Measurements from ENCODE around the gene CHTF18. TPM values are rescaled to one million over a fixed set of nuclear protein-coding genes. Genes with fewer than 3 reads are reported as not detected.

The CHTF18 gene
- polyA plus RNA-seq, 3 donors, result 16.0 to 21.1 (median 16.5) TPM

DNA sequence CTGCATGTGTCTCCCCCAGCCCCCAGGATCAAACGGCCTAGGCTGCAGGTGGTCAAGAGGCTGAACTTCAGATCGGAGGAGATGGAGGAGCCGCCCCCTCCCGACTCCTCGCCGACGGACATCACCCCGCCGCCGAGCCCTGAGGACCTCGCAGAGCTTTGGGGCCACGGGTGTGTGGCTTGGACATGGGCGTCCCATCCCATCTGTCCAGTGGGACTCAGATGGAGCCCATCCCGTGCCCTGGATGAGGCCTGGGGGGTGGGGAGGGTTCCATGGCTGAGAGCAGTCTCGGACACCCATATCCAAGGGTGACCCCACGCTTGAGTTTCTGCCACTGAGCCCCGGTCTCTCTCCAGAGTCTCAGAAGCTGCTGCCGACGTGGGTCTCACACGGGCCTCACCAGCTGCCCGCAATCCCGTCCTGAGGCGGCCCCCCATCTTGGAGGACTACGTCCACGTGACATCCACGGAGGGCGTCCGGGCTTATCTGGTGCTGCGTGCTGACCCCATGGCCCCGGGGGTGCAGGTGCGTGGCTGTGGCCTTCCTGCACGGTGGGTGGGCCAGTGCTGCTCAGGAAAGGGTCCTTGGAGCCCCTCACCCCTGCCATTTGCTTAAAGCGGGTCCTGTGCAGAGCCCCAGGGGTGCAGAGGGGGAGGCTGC lies 901 bp downstream of the CHTF18 start:
- no peak for DNase-seq (ENCODE audit: low read depth in 3 of 3, low spot score in 2 of 3)

DNA sequence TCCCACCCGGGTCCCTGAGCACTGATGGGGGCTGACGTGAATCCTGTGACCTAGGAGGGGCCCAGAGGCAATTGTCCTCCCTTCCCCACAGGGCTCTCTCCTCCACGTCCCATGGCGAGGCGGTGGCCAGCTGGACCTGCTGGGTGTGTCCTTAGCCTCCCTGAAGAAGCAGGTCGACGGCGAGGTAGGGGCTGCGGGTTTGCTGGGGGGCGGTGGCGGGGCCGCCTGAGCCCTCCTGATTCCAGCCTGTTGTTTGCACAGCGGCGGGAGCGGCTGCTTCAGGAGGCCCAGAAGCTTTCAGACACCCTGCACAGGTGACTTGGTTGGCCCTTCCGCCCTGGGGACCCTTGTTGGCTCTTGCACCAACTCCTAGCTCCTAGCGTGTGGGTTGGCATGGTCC lies 1.7 kb downstream of the CHTF18 start:
- no peak for DNase-seq (ENCODE audit: low read depth in 3 of 3, low spot score in 2 of 3)

DNA sequence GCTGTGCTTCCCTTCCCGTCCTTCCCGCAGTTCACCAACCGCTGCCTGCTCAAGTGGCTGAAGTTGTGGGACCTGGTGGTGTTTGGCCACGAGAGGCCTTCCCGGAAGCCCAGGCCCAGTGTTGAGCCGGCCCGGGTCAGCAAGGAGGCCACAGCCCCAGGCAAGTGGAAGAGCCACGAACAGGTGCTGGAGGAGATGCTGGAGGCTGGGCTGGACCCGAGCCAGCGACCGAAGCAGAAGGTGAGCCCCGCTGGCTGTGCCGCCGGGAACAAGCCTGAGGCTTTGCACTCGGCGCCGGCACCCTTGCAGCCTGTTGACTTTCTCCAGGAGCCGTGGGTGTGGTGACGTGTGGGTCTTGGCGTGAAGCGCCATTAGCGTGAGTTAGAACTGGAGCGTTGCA lies 2.7 kb downstream of the CHTF18 start:
- no peak for DNase-seq (ENCODE audit: low read depth in 3 of 3, low spot score in 2 of 3)

DNA sequence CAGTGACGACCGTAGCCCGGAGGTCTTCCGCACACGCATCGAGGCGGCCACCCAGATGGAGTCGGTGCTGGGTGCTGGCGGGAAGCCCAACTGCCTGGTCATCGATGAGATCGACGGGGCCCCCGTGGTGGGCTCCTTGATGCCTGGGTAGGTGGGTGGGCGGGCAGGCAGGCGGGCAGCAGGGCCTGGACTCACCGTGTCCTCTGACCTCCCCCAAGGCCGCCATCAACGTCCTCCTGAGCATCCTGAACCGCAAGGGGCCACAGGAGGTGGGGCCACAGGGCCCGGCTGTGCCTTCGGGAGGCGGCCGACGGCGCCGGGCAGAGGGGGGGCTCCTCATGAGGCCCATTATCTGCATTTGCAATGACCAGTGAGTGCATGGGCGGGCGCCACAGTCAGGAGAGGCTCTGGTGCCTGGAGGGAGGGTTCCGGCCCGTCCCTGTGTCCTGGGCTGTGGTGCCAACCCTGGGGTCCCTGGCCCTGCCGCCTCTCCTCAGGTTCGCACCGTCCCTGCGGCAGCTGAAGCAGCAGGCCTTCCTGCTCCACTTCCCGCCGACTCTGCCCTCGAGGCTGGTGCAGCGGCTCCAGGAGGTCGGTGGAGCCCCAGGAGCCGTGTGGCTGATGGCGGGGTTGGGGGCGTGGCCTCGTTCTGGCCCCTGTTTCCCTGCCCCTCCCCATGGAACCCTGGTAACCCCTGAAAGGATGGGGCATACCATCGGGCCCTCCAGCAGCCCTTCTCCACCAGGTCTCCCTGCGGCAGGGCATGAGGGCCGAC lies 4.0 kb downstream of the CHTF18 start:
- no peak for DNase-seq (ENCODE audit: low read depth in 3 of 3, low spot score in 2 of 3)

DNA sequence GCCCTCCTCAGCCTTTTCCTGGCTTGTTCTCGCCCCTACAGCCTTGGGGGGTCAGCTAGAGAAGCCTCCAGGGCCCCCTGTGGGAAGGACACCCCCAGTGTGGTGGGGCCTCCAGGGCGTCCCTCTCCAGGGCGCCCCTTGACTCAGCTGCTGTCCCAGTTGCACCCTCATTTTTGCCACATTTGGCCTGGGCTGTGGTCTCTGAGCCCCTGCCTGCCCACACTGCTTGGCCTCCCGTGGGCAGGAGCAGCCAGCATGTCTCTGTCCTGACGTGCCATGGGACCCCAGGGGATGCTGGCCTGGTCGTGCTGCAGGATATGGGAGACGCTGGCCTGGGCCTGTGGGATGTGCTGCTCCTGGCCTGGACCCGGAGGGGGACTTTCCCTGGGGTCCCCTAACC lies 5.0 kb downstream of the CHTF18 start:
- DNase-seq (ENCODE audit: low read depth in 3 of 3, low spot score in 2 of 3), result no peak

DNA sequence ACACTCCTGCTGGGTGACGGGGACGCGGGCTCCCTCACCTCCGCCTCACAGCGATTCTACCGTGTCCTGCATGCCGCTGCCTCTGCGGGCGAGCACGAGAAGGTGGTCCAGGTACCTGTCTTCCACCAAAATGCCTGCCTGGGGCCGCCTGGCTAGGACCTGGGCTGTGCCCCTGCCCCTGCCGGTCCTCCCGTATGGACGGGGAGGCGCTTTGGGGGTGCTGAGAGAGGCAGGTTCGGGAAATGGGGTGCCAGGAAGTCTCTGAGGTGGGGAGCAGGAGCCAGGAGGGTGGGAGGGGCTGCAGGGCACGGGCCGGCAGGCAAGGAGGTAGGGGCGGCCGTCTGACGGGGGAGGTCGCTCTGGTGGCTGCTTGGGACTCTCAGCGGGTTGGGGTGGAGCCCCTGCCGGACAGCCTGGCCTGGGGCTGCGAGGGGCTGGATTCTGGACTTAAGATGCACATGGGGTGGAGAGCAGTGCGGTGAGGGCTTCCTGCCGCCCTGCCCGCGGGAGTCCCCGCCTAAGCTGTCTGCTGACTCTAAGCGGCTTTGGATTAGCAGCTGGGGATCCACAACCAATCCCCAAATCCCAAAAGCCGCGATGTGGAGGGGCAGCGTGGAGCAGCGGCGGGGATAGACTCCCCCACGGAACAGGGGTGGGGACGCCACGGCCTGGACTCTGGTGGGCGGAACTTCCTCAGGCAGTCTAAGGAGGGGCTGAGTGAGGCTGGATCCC lies 5.8 kb downstream of the CHTF18 start:
- no peak for DNase-seq (ENCODE audit: low read depth in 3 of 3, low spot score in 2 of 3)

DNA sequence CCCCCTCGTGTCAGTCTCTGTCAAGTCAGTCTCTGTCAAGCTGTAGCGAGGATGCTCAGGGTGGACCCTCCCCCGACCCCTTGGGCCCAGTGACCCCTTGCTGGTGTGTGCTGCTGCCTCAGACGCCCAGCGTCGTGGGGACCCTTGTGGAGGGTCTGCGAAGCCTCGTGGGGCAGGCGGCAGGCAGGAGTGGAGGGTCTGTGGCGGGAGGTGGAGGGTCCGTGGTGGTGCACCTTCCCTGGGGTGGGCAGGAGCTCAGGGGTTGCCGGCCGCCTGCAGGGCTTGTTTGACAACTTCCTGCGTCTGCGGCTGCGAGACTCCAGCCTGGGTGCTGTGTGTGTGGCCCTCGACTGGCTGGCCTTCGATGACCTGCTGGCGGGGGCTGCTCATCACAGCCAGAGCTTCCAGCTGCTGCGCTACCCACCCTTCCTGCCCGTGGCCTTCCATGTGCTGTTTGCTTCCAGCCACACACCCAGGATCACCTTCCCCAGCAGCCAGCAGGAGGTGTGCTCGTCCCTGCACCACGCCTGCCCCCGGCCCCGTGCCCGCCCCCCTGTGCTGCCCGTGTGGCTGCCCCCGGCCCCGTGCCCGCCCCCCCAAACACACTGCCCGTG lies 6.5 kb downstream of the CHTF18 start:
- no peak for DNase-seq (ENCODE audit: low read depth in 3 of 3, low spot score in 2 of 3)

DNA sequence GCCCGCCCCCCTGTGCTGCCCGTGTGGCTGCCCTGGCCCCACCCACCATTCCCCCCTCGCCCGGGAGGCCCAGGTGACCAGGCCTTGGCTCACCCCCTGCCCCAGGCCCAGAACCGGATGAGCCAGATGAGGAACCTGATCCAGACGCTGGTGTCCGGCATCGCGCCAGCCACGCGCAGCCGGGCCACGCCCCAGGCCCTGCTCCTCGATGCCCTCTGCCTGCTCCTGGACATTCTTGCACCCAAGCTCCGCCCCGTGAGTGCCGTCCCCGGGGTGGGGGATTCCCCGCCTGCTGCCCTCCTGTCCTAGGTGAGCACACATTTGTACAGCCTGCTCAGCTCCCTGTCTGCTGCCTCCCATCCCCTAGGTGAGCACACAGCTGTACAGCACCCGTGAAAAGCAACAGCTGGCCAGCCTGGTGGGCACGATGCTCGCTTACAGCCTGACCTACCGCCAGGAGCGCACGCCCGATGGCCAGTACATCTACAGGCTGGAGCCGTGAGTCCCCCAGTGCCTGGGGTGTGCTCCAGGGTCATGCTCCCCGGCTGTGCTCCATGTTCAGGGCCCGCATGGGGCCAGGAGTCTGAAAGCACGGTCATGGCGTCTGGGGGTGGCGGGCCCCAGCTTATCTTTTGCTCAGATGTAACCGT lies 7.3 kb downstream of the CHTF18 start:
- no peak for DNase-seq (ENCODE audit: low read depth in 3 of 3, low spot score in 2 of 3)

DNA sequence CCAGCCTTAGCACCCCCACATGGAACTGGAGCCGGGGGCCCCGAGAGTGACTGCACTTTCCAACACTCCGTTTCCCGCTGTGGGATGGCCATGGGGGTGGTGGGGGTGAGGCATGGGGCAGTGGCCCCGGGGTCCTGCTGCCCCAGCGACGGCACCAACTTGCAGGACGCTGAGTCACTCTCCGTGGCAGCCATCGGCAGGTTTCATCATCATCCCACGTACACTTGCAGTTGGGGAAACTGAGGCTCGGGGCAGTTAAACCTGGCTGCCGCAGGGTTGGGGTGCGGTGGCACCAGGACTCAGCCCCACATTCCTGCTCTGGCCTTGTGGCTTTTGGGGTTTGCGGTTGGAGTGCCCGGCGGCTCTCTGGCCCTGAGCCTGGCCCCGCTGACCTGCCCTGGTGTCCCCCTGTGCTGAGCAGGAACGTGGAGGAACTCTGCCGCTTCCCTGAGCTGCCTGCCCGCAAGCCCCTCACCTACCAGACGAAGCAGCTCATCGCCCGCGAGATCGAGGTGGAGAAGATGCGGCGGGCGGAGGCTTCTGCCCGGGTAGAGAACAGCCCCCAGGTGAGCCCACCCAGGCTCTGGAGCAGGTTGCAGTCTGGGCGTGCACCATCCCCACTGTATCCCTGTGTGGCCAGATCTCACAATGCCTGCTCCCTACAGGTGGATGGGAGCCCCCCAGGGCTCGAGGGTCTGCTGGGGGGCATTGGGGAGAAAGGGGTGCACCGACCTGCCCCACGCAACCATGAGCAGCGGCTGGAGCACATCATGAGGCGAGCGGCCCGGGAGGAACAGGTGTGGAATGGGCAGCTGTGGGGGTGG lies 8.1 kb downstream of the CHTF18 start:
- DNase-seq (ENCODE audit: low read depth in 3 of 3, low spot score in 2 of 3), result no peak

DNA sequence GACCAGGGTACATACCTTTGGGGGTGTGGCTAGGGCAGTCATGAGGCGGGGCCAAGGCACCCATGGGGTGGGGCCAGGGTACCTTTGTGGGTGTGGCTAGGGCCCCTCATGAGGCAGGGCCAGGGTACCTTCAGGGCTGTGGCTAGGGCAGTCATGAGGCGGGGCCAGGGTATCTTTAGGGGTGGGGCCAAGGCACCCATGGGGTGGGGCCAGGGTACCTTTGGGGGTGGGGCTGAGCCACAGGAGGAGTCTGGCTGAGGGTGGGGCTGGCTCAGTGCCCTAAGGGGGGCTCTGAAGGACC lies 8.7 kb downstream of the CHTF18 start:
- DNase-seq (ENCODE audit: low read depth in 3 of 3, low spot score in 2 of 3), result no peak

DNA sequence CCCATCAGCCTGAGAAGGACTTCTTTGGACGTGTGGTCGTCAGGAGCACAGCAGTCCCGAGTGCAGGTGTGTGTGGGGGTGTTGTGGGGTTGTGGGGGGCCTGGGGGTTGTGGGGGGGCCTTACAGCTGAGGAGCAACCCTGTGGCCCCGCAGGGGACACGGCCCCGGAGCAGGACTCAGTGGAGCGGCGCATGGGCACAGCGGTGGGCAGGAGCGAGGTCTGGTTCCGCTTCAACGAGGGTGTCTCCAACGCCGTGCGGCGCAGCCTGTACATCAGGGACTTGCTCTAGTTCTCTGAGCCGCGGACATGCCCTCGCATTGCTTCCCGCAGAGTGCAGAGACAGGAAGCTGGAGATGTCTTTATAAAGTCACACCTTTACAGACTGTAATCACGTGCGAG lies 9.3 kb downstream of the CHTF18 start:
- DNase-seq (ENCODE audit: low read depth in 3 of 3, low spot score in 2 of 3), result no peak

DNA sequence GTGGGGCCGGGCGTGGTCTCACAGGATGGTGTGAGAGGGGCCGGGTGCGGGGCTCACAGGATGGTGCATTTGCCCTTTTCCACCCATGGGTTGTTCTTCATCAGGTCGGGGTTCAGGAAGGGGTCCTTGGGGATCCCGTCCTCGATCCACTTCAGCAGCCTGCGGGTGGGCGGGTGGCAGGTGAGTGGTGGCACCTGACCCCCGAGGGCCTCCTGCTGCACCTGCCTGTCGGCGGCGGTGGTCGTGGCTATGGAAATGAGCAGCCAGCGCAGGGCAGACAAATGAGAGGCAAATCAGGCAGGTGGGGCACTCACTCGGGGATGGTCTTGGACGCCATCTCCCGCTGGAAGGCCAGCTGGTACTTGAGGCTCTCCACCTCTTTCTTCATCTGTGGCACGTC lies 10.2 kb downstream of the CHTF18 start:
- DNase-seq (ENCODE audit: low read depth in 3 of 3, low spot score in 2 of 3), result no peak

DNA sequence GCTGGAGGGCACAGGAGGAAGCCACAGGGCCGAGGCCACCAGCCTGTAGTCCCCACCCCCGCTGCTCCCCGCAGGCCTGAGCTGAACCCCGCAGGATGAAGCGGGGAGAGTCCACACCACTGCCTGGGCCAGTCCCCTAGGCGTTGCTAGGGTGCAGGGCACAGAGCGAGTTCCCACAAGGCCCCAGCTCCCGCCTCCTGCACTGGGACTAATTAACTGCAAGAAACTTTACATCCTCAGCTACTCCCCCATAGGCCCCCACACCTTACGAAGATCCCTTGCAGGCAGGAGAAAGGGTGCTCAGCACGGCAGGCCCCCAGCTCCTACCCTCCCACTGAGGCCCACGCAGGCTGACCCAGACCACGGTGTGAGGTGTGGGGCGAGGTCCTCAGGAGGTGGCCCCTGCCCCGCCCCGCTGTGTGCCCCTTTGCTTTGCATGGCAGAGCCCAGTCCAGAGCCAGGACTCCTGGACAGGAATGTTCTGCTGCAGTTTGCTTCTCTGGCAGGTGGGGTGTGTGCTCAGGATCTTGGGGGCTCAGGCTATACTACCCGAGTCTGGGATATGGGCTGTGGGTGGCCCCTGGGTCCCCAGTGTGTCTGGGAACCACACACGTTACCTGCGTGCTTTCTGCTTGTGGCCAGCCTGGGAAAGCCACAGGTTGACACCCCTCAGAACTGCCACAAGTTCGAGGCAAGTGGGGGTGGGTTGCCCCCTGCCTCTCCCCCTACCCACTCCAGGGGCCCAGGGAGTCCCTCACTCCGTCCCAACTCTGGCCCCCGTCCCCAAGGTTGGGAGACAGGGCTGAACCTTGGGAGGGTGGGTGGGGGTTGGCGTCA lies 10.9 kb downstream of the CHTF18 start:
- no peak for DNase-seq (ENCODE audit: low read depth in 3 of 3, low spot score in 2 of 3)

DNA sequence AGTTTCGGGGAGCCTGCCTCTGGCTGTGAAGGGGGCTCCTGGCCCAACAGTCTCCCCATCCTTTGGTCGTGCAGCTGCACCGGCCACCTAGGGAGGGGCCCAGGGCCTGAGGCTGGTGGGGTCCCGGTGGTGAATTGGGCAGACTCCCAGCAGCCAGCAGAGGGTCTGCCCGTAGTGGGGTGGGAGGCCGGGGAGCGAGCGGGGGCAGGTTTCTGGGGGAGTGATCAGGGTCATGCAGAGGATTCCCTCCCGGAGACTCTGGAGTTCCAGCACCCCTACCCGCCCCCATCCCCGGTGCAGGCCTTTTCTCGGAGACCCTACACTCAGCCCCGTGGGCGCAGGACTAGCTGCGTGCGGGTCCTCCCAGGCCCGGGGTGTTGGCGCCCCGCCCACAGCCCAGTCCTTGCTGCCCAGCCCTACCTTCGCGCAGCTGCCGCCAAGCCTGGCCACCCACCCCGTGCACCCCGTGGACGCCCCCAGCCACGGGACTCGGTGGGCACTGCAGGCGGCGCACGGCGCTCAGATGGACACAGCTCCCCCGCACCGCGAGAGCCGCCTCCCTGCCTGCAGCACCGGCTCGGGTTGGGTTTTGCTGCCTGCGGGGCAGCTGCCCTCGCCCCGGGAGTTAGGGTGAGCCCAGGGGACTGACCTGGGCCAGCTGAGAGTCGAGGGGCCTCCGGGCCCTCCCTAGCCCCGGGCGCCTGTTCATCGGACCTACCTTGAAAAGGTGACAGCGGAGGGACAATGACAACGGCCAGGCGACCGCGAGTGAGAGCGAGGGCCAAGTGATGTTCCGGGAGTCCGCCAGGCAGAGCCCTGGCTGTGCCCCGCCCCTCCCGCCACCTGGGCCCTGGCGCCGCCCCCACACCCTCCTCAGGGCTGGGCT lies 11.8 kb downstream of the CHTF18 start, which contains the start of gene GNG13:
Gene GNG13 (minus strand): TSS at position 787 of the 886 bp plus-strand sequence. CDS start 1,657 bp downstream, outside the sequence.
- DNase-seq (ENCODE audit: low read depth in 3 of 3, low spot score in 2 of 3), result no peak

DNA sequence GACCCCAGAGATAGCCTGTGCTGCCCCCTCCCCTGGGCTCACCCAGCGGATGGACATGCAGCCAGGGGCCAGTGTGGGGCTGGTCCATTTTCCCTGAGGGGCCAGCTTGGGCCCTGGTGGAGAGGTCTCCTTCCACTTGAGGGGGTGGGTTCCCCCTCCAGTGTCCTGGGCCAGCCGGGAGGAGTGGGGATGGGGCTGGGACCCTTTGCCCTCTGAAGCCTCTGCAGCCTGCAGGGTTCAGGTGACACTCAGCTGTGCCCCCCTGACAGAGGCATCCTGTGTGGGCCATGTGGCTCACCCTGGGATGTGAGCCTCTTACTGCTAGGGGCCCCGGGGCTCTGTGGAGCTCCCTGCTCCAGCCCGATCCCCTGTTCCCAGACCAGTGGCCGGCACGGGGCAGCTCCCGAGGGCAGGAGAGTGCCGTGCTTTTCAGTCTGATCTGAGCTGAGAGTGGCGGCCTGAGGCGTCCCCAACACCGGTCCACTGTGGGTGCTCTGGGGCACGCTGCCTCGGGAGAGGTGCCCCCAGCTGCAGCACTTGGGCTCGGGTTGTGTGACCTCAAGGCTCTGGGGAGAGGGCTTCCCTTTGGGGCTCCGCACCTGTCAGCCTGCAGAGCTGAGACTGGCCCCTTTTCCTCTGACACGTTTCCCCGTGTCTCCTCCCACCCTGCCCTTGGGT lies 12.6 kb downstream of the CHTF18 start:
- no peak for DNase-seq (ENCODE audit: low read depth in 3 of 3, low spot score in 2 of 3)

DNA sequence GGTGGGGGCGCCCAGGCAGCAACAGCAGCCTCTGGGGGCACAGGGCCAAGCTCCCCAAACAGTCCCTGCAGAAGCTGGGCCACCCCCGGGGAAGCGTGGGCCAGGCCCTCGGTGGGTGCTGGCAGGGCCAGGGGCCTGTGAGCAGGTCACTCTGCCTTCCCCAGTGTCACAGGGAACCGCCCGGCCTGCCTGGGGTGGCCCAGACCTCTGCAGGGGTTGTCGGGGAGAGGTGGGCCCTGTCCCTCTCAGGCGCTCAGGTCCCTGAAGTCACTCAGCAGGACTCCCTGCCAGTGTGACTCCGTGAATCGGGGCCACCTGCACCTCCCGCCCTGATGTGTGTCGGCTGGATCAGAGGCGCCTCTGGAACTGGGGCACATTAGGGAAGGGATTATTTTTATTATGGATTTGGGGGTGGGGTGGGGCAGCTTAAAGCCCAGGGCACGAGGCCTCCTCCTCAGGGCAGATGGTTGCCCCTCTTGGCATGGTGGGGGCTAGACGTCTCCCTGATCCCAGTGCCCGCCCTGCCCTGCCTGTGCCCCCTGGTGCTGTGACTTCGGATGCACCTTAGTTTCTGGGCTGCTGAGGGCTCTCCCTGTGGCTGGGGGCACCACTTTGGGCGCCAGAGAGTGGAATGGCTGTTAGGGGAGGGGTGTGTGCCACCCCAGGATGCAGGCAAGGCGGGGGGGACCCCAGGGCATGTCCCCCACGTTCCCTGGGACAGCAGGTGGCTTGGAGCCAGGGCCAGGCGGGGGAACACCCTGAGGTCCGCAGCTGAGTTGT lies 13.4 kb downstream of the CHTF18 start:
- no peak for DNase-seq (ENCODE audit: low read depth in 3 of 3, low spot score in 2 of 3)

DNA sequence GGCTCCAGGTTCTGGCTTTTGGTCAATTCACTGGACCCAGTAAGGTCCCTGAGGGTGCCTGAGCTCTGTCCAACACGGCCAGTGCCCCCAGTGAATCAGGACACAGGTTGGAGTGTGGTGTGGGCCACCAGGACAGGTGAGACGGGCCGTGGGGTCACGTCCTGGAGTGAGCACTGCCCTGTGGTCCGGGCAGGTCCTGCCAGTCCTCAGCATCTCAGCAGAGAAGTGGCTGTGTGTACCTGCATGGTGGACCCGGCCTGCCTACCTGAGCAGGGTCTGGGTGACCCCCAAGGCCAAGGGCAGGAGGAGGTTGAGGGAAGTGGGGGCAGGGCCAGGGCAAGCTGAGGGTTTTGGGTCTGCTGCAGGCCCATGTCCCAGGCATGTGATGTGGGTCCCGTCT lies 14.0 kb downstream of the CHTF18 start:
- no peak for DNase-seq (ENCODE audit: low read depth in 3 of 3, low spot score in 2 of 3)

Measured in right renal cortex interstitium (tissue), 3 donors.